Left colon (tissue), 2 donors: ENCODE data around the gene EBF4. TPM values are rescaled to one million over a fixed set of nuclear protein-coding genes. Genes with fewer than 3 reads are reported as not detected.
"Not testable (repeated sequence)": the region's sequence is repeated elsewhere in the genome, so short reads cannot be mapped to it uniquely, and the experiment has no call there.

Experiments
- ATAC-seq: fragments of 200-7000 bp; cut with Tn5 transposase; one replicate; pipeline ENCODE4 v1.9.1; 2020; ENCODE audit warnings: mild to moderate bottlenecking, moderate library complexity
- DNase-seq, 2 donors: peaks; one replicate each; pipeline ENCODE4 v3.0.0-alpha.2; 2020
- intact Hi-C, 2 donors: fragments of 100-400 bp; cut with DNase I in 1 of 2; cut with micrococcal nuclease in 1 of 2; formaldehyde crosslinking; loops; one replicate each; pipeline versions ENCODE4 v1.11.2 to v1.14.0; 2022; cut with DNase I, micrococcal nuclease
- total RNA-seq, 2 donors: library from RNA; stranded (reverse); fragmentation: NEBNext Ultra II Directional; extraction: Animal tissue kit (Norgen Biotek cat#: 25700); gene quantifications; one replicate each; pipeline ENCODE4 v1.2.1, GENCODE V29; 2021
- donor health status: DM: no; HTN: no; CAD: no.
- donor health status: DM: yes; HTN: yes; CAD: no.

Gene EBF4
- total RNA-seq, 2 donors from 2014 or later = 1.9 to 8.2 TPM

GRCh38 chr20:2767768-2768631 lies 75.4 kb downstream of the EBF4 start:
- ATAC-seq (no peak), DNase-seq (no peak)
- intact Hi-C loops = no loop called here

- no peak for DNase-seq
- intact Hi-C loops = no loop called here
- ATAC-seq = no peak
Measured at GRCh38 chr20:2768632-2769015, 76.0 kb downstream of the EBF4 start.

- intact Hi-C loops, DNase-seq, ATAC-seq: not testable (repeated sequence)
Measured at GRCh38 chr20:2770091-2770490, 77.5 kb downstream of the EBF4 start.

- intact Hi-C loops = no loop called here
- ATAC-seq = no peak
- no peak for DNase-seq
Measured at GRCh38 chr20:2771631-2772080, 79.1 kb downstream of the EBF4 start.

GRCh38 chr20:2773812-2774211 lies 81.2 kb downstream of the EBF4 start:
- DNase-seq = no peak
- no peak for ATAC-seq
- intact Hi-C loops = no loop called here

- DNase-seq = no peak
- no peak for ATAC-seq
- intact Hi-C loops = no loop called here
Measured at GRCh38 chr20:2775139-2775538, 82.6 kb downstream of the EBF4 start.

GRCh38 chr20:2778602-2779321 lies 86.2 kb downstream of the EBF4 start:
- intact Hi-C loops = no loop called here
- DNase-seq (no peak), ATAC-seq (no peak)

- DNase-seq = no peak
- no peak for ATAC-seq
Measured at GRCh38 chr20:2780948-2781347, 88.4 kb downstream of the EBF4 start.

GRCh38 chr20:2783908-2784566 lies 91.5 kb downstream of the EBF4 start:
- ATAC-seq = no peak
- intact Hi-C loops = no loop called here
- no peak for DNase-seq

More at GRCh38 chr20:2780948-2781347, 88.4 kb downstream of the EBF4 start:
- intact Hi-C loops = no loop called here

- ATAC-seq (no peak), DNase-seq (no peak)
- intact Hi-C loops = no loop called here
Measured at GRCh38 chr20:2793471-2793870, 100.9 kb downstream of the EBF4 start.

- DNase-seq = no peak
- intact Hi-C loops = no loop called here
- no peak for ATAC-seq
Measured at GRCh38 chr20:2794202-2794748, 101.7 kb downstream of the EBF4 start.

- intact Hi-C loops = no loop called here
- ATAC-seq = no peak
- DNase-seq = no peak
Measured at GRCh38 chr20:2794866-2795447, 102.4 kb downstream of the EBF4 start.

- intact Hi-C loops = no loop called here
- ATAC-seq = no peak
- DNase-seq = no peak
Measured at GRCh38 chr20:2795451-2795850, 102.9 kb downstream of the EBF4 start.

- DNase-seq (no peak), ATAC-seq (no peak)
- intact Hi-C loops = no loop called here
Measured at GRCh38 chr20:2796011-2796660, 103.6 kb downstream of the EBF4 start.

GRCh38 chr20:2797136-2797983 lies 104.8 kb downstream of the EBF4 start:
- intact Hi-C loops = no loop called here
- DNase-seq = no peak
- ATAC-seq = no peak

- DNase-seq = no peak
- no peak for ATAC-seq
- intact Hi-C loops = no loop called here
Measured at GRCh38 chr20:2798095-2798805, 105.7 kb downstream of the EBF4 start.

GRCh38 chr20:2798814-2799213 lies 106.2 kb downstream of the EBF4 start:
- no peak for DNase-seq
- intact Hi-C loops = no loop called here
- ATAC-seq = no peak
